NCI-H510A (cell line): Measurements from ENCODE around the gene SLC27A6.

ENCODE experiments used
- DNase-seq: peaks from one replicate; lab custom pipeline; 2025; lab: John Stamatoyannopoulos, UW

SLC27A6 gene

GRCh38 chr5:129065721-129066120 lies 100.4 kb downstream of the SLC27A6 start:
- DNase-seq = no peak

GRCh38 chr5:129067745-129068144 lies 102.5 kb downstream of the SLC27A6 start:
- DNase-seq = no peak

GRCh38 chr5:129069292-129069691 lies 104.0 kb downstream of the SLC27A6 start:
- no peak for DNase-seq

DNA sequence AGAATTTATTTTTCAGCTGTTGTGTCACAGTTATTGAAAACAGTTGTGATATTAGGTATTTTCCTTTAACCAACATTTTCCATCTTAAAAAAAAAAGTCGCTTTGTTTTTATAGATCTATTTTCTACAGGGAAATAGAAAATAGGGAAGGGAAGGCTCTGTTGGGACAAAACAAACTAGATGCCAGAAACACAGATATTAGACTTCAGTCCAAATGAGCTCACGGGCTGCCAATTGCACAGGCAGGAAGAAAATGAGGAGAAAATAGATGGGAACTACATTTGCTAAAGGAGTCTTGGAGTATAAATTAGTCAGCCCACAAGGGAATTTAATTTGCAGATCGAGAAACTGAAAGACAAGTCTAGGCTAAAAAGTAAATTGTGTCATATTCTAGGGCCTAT lies 107.8 kb downstream of the SLC27A6 start:
- no peak for DNase-seq

DNA sequence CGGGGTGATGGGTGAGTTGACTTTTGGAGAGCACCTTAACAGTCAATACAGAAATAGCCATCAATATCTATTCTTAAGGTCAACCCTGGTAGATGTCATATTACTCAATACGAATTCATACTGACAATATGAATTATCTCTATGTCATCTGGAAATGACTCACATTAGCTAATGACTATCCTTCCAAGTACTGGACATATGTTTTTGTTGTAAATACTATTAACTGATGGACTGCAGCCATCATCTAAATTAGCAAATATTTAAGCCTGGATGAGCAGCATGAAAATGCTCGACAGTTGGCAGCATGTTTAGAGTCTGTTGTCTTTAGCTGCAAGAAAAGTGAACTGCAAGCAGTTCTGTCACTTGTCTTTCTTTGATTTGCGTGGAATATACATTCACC lies 109.6 kb downstream of the SLC27A6 start:
- DNase-seq = no peak

DNA sequence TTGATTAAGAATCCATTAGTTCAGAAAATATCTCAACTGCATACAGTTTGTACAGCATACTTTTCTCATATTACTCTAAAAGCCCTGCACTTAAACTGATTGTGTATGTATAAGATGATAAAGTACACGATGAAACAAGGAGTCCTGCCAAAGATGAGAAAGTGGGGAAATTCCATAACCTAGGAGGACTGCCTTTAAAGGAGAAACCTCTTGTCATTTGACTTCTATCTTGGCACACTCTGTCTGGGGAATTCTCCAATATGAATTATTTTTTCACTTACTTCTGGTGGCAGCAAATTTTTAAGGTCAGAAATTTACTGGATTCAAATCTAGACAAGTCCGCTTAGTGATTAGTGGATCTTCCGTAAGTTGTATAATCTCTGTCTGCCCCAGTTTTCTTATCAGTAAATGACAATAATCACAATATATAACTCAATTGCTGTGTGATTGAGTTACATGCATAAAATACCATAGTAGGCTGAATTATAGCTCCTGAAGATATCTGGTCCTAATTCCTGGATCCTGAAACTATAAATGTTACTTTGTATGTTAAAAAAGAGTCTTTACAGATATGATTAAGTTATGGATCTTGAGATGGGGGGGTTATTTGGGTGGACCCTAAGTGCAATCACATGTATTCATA lies 112.3 kb downstream of the SLC27A6 start:
- no peak for DNase-seq

- DNase-seq = no peak
Measured at GRCh38 chr5:129078247-129078646, 113.0 kb downstream of the SLC27A6 start.

- no peak for DNase-seq
Measured at GRCh38 chr5:129078660-129079059, 113.4 kb downstream of the SLC27A6 start.

DNA sequence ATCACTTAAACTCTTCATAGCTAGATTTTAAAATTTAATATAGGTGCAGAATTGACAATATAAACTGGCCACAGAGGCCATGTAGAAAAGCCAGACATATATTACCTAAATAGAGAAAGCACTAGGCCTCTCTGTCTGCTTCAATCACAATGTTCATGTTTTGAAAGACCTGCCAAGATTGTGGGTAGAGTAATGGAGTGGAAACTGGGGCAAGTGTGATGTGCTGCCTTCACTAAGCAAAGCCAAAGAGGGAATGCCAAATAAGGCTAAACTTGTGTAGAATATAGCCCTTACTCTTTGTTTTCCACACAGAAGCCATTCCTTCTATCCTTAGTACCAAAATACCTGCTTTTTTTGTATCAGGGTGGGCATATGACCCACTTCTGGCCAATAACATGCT lies 114.2 kb downstream of the SLC27A6 start:
- no peak for DNase-seq

GRCh38 chr5:129080766-129081165 lies 115.5 kb downstream of the SLC27A6 start:
- no peak for DNase-seq

DNA sequence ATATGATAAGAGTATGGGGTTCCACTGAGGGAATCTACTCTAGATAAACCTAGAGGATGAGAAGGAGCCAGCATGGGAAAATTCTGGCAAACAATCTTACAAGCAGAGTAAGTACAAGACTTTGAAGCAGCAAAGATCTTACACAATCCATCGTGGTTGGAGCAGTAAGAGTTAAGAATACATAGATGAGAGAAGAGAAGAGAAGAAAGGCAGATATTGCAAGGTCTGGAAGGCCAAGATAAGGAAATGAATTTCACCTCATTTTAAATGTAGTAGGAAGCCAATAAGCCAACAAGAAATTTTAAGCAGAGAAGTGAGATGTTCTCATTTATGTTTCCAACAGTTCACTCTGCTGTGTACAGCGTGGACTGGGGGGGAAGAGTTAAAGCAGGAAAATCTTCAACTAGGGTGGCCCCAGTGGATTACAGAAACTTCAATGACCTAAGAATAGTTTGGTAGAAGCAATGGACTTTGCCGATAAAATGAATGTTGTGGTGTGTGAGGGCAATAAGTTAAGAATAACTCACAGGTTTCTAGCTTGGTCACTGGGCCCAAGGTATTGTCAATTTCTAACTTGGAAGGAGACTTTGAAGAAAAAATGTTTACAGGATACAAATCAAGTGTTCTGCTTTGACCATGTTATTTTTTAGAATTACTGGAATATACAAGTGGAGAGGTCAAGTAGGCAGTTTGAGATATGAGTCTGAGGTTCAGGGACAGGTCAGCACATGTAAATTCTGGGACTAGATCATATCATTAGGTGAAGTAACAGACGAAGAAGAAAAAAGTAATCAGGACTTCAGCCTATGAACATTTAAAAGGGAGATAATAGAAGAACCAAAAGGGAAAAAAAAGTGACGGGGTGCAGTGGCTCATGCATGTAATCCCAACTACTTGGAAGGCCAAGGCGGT lies 117.2 kb downstream of the SLC27A6 start:
- DNase-seq = no peak
